NCI-H1105 (cell line): ENCODE results near the gene ALPG.
"Not testable (repeated sequence)": the region's sequence is repeated elsewhere in the genome, so short reads cannot be mapped to it uniquely, and the experiment has no call there.

ENCODE experiments used
- DNase-seq: peaks from one replicate; lab custom pipeline; 2025; lab: John Stamatoyannopoulos, UW

Gene ALPG

GRCh38 chr2:232377319-232377718 is 29.3 kb upstream of the ALPG start:
- no peak for DNase-seq

GRCh38 chr2:232377841-232378734 is 28.6 kb upstream of the ALPG start:
- DNase-seq: no peak

GRCh38 chr2:232378735-232379151 is 27.9 kb upstream of the ALPG start, which contains the start of gene ALPP:
Gene ALPP (plus strand): TSS chr2:232378751. CDS start chr2:232378803, 52 bp downstream.
- DNase-seq: not testable (repeated sequence)

GRCh38 chr2:232379610-232380590 is 26.7 kb upstream of the ALPG start:
- DNase-seq: not testable (repeated sequence)

GRCh38 chr2:232381204-232382031 is 25.2 kb upstream of the ALPG start:
- DNase-seq: not testable (repeated sequence)

- no peak for DNase-seq
Observed at GRCh38 chr2:232382331-232383225, 24.1 kb upstream of the ALPG start.

- DNase-seq: no peak
Observed at GRCh38 chr2:232384466-232384865, 22.2 kb upstream of the ALPG start.

- not testable (repeated sequence) for DNase-seq
Observed at GRCh38 chr2:232385058-232385457, 21.6 kb upstream of the ALPG start.

GRCh38 chr2:232385660-232386489 is 20.8 kb upstream of the ALPG start:
- DNase-seq: no peak

GRCh38 chr2:232386490-232386739 is 20.2 kb upstream of the ALPG start:
- DNase-seq: no peak

- no peak for DNase-seq
Observed at GRCh38 chr2:232386740-232387450, 19.7 kb upstream of the ALPG start.

GRCh38 chr2:232387451-232388171 is 19.0 kb upstream of the ALPG start:
- DNase-seq: no peak

- DNase-seq: no peak
Observed at GRCh38 chr2:232388324-232388891, 18.2 kb upstream of the ALPG start.

- DNase-seq: no peak
Observed at GRCh38 chr2:232389327-232389726, 17.3 kb upstream of the ALPG start.

GRCh38 chr2:232390661-232391060 is 16.0 kb upstream of the ALPG start:
- no peak for DNase-seq

- no peak for DNase-seq
Observed at GRCh38 chr2:232393556-232393955, 13.1 kb upstream of the ALPG start.

GRCh38 chr2:232394431-232394830 is 12.2 kb upstream of the ALPG start:
- not testable (repeated sequence) for DNase-seq

- DNase-seq: no peak
Observed at GRCh38 chr2:232395586-232395985, 11.1 kb upstream of the ALPG start.
